ENCODE measurements around the gene IL34. TPM values are rescaled to one million over a fixed set of nuclear protein-coding genes. Genes with fewer than 3 reads are reported as not detected.

Gene IL34
- total and polyA plus RNA-seq, 2 of the 13 experiments (the other 11 are each of a cell fraction or from before 2014, with no cell fraction given), result 1.2 to 1.3 TPM

- in situ Hi-C loops (cut with HindIII; ENCODE audit: extremely low pct_ligation_motif_present, low pct_unique_long_range_greater_than_20kb) (no loop called here), intact Hi-C loops (cut with micrococcal nuclease; ENCODE audit: unreplicated experiment) (no loop called here)
- no TSS peak for BruUV-seq (replicated peaks)
- Histone ChIP-seq H2AFZ (ENCODE audit: low read length) (no peak overlapping the region), H3K4me3 (replicated peaks in 1 of 3; ENCODE audit: insufficient read depth in 1 of 3, low read depth in 2 of 3, low read length in 3 of 3) (no peak overlapping the region), H4K20me1 (ENCODE audit: insufficient read depth, low read length) (no peaks in the 10 kb centered on the region), H3K9me3 (ENCODE audit: low read length) (no peaks in the 10 kb centered on the region), H3K79me2 (ENCODE audit: insufficient read depth, low read length) (no peaks in the 10 kb centered on the region), H3K27me3 (ENCODE audit: control insufficient read depth in 1 of 2, insufficient read depth in 2 of 2, low read length in 2 of 2) (no peaks in the 10 kb centered on the region), H3K9ac (ENCODE audit: insufficient read depth, low read depth, low read length) (no peak overlapping the region), H3K4me1 (ENCODE audit: insufficient read depth, low read length) (peaks cover 64% of the 10 kb centered on the region), H3K36me3 (replicated peaks in 1 of 2; ENCODE audit: control insufficient read depth in 1 of 2, insufficient read depth in 2 of 2, low read length in 2 of 2) (peaks cover 0 to 5% of the 10 kb centered on the region in 2 experiments; a peak in 1 of 5 replicates), H3K4me2 (ENCODE audit: low read depth, low read length) (no peak overlapping the region), H3K27ac (ENCODE audit: extremely low read length, insufficient read depth, low read length) (peak overlapping the region; percentile 20)
- no peak for FAIRE-seq
- POLR2A ChIA-PET, result interaction anchor here (1.3 to 3.9 kb wide), 3 partner anchors 16 to 37 kb away, joined by 5 to 69 read pairs (median 10); no protein-coding TSS in a partner anchor
- WGBS (ENCODE audit: low lambda C conversion rate), result 93% methylated on average over 2 of the region's 5 CpGs
- ATAC-seq, result no peak
- DNase-seq (ENCODE audit: low spot score), result no peak
- CTCF ChIA-PET (ENCODE audit: low intra/inter-chr PET ratio, low total read pairs), result no interaction called here
- TF ChIP-seq MAFK (conservative IDR thresholded peaks at IDR 0.05 in 1 of 2, IDR thresholded peaks at IDR 0.05 in 1 of 2; ENCODE audit: low read length in 2 of 2), result no peak
- no peak for TF ChIP-seq ZNF354B (CRISPR knock-in tag; IDR thresholded peaks at IDR 0.05)
- TF ChIP-seq THAP8 (CRISPR knock-in tag; IDR thresholded peaks at IDR 0.05; ENCODE audit: borderline replicate concordance), result no peak
- no peak for TF ChIP-seq U2AF2 (IDR thresholded peaks at IDR 0.05; ENCODE audit: low read depth, low read length)
- TF ChIP-seq RELA (CRISPR knock-in tag; IDR thresholded peaks at IDR 0.05), result no peak
- TF ChIP-seq GATAD1 (CRISPR knock-in tag; IDR thresholded peaks at IDR 0.05), result no peak
- no peak for TF ChIP-seq PREB (CRISPR knock-in tag; IDR thresholded peaks at IDR 0.05)
- no peak for TF ChIP-seq ZNF362 (CRISPR knock-in tag; IDR thresholded peaks at IDR 0.05; ENCODE audit: borderline replicate concordance)
- peak; percentile 41; the same call in 1 of the 2 replicates for TF ChIP-seq ZNF253 (CRISPR knock-in tag; IDR thresholded peaks at IDR 0.05; ENCODE audit: borderline replicate concordance)
- TF ChIP-seq ZNF350 (CRISPR knock-in tag; IDR thresholded peaks at IDR 0.05; ENCODE audit: borderline replicate concordance, low read depth), result 0 out of 2 replicates have a peak, but pooled peaks have one; percentile 15
- TF ChIP-seq YEATS2 (CRISPR knock-in tag; IDR thresholded peaks at IDR 0.05; ENCODE audit: borderline replicate concordance), result no peak
- no peak for TF ChIP-seq PAX8 (CRISPR knock-in tag; IDR thresholded peaks at IDR 0.05; ENCODE audit: borderline replicate concordance)
- TF ChIP-seq CREBL2 (CRISPR knock-in tag; IDR thresholded peaks at IDR 0.05; ENCODE audit: borderline replicate concordance), result no peak
- TF ChIP-seq CENPBD1 (CRISPR knock-in tag; IDR thresholded peaks at IDR 0.05; ENCODE audit: borderline replicate concordance, low read depth), result no peak
- TF ChIP-seq NFKBIZ (CRISPR knock-in tag; IDR thresholded peaks at IDR 0.05), result no peak
- no peak for TF ChIP-seq ATF6 (CRISPR knock-in tag; conservative IDR thresholded peaks at IDR 0.05)
- no peak for TF ChIP-seq THAP7 (CRISPR knock-in tag; IDR thresholded peaks at IDR 0.05)
- TF ChIP-seq ZNF703 (CRISPR knock-in tag; IDR thresholded peaks at IDR 0.05; ENCODE audit: borderline replicate concordance), result no peak
Observed at GRCh38 chr16:70709457-70709856, 63.1 kb downstream of the IL34 start.
